ENCODE data around the gene SELENOP.

DNA sequence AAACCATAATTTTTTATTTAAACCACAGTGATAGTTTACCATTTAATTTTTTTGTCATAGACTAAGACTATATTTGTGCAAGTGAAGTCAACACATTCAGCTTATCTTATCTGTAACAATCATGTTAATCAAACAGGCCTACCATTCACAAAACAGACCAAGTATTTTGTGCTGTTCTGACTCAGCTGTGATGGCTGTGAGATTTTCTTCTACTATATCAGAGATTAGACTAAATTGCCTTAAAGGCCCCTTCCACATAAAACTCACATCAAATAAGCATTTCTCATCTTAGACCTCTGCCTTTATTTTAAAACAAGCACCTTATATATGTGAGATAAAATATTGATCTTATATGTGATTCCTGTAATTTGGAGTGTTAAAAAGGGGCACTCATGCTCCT is 41.7 kb downstream of the SELENOP start:
- TF ChIP-seq ZNF274 (IDR thresholded peaks at IDR 0.05; ENCODE audit: low read depth, low read length) (no peak), YY1 (IDR thresholded peaks at IDR 0.05; ENCODE audit: insufficient read depth, insufficient read length) (no peak)

Data from NT2/D1 (cell line).